Hepatic stellate cell (primary cell): Measurements from ENCODE around the gene TDRD15.
"Not testable (repeated sequence)": the region's sequence is repeated elsewhere in the genome, so short reads cannot be mapped to it uniquely, and the experiment has no call there.

Experiments
- DNase-seq: peaks from one replicate; pipeline ENCODE4 v3.0.0; 2011; ENCODE audit warnings: low spot score

TDRD15 gene

GRCh38 chr2:21123473-21124393 is at the start of gene TDRD15:
Gene TDRD15, plus strand, starts transcription at chr2:21123968. Its CDS starts 13,500 bp downstream, at chr2:21137468.
- no peak for DNase-seq

GRCh38 chr2:21078296-21078695 is 45.5 kb upstream of the TDRD15 start:
- DNase-seq = no peak

- no peak for DNase-seq
Measured at GRCh38 chr2:21083482-21083881, 40.3 kb upstream of the TDRD15 start.

- no peak for DNase-seq
Measured at GRCh38 chr2:21084401-21084800, 39.4 kb upstream of the TDRD15 start.

- DNase-seq = no peak
Measured at GRCh38 chr2:21092308-21092869, 31.4 kb upstream of the TDRD15 start.

DNA sequence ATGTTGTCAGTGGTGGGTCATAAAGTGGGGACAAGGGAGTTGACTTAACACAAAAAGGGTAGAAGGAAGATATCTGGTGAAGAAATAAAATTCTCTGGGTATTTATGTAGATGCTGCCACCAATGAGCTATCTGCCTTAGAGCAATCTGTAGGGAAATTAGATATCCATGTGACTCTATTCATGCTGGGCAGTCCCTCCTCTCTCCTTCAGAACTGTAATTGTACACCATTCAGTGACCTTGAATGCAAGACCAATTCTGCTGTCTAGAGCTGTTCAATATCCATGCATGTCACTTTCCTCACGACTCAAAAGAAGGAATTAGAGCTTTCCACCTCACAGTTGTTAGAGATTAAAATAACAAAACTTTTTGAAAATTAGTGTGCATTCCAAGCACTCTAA is 28.6 kb upstream of the TDRD15 start:
- DNase-seq = no peak

GRCh38 chr2:21095714-21096113 is 28.1 kb upstream of the TDRD15 start:
- DNase-seq = no peak

GRCh38 chr2:21096458-21096857 is 27.3 kb upstream of the TDRD15 start:
- DNase-seq = no peak

DNA sequence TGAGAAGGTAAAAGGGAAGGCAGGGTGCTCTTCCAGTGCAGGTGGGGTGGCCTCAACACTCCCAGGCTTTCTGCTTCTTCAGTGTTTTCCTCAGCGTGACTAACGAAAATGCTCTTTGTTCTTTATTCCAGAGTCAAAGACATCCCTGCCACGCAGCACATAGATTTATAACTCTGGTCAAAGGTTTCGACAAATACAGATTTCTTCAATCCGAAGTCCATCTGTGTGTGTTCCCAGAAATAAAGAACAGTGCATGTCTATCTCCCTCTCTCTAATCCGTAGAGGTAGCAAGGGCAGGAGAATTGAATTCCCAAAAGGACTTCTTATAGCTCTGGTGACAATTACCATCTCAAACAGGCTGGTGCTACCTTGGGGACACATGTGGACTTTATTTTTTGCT is 26.4 kb upstream of the TDRD15 start:
- DNase-seq = no peak

GRCh38 chr2:21098294-21098693 is 25.5 kb upstream of the TDRD15 start:
- DNase-seq = no peak

- no peak for DNase-seq
Measured at GRCh38 chr2:21099281-21099907, 24.4 kb upstream of the TDRD15 start.

DNA sequence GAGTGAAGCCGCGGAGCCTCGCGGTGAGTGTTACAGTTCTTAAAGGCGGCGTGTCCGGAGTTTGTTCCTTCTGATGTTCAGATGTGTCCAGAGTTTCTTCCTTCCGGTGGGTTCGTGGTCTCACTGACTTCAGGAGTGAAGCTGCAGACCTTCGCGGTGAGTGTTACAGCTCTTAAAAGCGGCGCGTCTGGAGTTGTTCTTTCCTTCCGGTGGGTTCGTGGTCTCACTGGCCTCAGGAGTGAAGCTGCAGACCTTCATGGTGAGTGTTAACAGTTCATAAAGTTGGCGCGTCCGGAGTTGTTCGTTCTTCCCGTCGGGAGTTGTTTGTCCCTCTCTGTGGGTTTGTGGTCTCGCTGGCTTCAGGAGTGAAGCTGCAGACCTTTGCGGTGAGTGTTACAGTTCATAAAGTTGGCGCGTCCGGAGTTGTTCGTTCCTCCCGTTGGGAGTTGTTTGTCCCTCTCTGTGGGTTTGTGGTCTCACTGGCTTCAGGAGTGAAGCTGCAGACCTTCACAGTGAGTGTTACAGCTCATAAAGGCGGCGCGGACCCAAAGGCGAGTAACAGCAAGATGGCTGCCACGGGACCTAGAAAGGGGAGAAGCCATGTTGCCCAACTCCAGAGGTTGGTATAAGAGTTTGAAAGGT is 22.1 kb upstream of the TDRD15 start:
- DNase-seq = not testable (repeated sequence)

DNA sequence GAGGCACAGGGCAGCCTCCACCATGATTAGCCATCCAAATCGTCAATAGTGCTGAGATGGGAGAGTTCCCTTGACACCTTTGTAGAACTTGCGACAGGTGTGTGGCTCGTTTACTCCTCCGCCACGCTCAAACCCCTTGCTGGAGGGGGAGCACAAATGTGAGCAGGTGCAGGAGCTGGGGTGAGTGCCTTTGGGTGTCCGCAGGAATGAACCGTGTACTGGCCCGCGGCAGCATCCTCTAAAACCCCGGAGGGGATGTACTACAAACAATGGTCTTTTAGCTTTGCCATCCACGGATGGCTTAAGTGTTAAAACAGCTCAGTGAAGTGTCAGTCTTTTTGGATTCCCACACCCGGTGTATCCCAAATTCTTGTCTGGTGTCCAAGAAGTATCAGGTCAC is 21.4 kb upstream of the TDRD15 start:
- DNase-seq = no peak

- DNase-seq = no peak
Measured at GRCh38 chr2:21103274-21103891, 20.4 kb upstream of the TDRD15 start.

GRCh38 chr2:21104030-21104660 is 19.6 kb upstream of the TDRD15 start:
- no peak for DNase-seq

- DNase-seq = no peak
Measured at GRCh38 chr2:21111012-21111411, 12.8 kb upstream of the TDRD15 start.

- DNase-seq = no peak
Measured at GRCh38 chr2:21117688-21118087, 6.1 kb upstream of the TDRD15 start.

- peak; percentile 16 for DNase-seq
Measured at GRCh38 chr2:21118302-21118920, 5.4 kb upstream of the TDRD15 start.

DNA sequence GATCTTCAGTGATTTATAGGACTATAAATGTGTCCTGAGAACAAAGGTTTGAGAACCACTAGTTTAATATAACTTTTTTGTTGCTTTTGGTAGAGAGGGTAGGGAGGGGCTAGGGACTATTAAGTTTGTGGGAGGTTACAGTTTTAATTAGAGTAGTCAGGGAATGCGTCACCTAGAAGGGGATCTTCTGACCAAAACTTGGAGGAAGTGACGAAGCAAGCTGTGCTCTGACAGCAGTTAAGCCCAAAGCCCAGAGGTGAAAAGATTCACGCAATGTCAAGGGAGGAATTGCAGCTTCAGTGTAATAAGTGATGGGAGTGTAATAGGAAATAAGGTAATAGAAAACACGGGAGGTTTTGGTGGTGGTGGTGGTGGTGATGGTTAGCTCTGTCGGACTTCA is 8.1 kb downstream of the TDRD15 start:
- no peak for DNase-seq

- DNase-seq = no peak
Measured at GRCh38 chr2:21135585-21135984, 11.8 kb downstream of the TDRD15 start.

DNA sequence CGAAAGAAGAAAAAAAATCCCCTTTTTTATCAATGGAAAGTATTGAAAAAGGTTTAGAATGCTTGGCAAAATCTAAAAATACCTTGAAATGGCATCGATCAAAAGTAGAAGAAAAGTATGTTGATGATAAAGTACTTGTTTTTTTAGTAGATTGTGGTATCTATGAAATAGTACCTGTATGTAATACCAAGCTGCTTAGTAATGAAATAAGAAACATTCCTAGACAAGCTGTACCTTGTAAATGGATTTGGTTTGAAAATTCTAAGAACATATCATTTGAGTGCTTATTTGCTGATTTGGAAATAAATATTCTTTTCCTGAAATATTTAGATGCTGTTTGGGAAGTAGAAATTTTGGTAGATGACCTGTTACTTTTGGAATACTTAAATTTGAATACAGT is 18.4 kb downstream of the TDRD15 start:
- DNase-seq = no peak
